Measurements from ENCODE around the gene MADD.

MADD gene

DNA sequence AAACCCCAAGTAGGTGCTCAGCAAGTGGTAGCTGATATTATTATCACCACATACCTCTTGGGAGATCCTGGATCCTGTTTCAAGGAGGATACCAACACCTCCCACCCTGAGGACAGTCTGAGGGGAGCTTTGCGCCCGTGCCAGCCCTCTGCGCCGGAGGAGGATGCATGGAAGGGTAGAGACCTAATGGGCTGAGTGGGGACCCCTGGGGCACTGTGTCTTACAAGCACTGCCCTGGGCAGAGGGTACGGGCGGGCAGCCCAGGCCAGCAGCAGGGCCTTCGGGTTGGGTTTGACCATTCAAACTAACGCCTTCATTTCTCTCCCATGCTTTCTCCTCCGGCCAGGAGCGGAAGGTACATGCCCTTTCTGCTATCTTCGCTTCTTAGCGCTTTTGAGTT is 56.3 kb downstream of the MADD start:
- DNase-seq (ENCODE audit: low read depth in 2 of 2): no peak
- no peak for TF ChIP-seq CTCF (IDR thresholded peaks at IDR 0.05; ENCODE audit: low read depth, low read length)
- no peak overlapping the region for H3K4me3 ChIP-seq (replicated peaks in 1 of 2; ENCODE audit: low read depth in 2 of 2, low read length in 2 of 2)

DNA sequence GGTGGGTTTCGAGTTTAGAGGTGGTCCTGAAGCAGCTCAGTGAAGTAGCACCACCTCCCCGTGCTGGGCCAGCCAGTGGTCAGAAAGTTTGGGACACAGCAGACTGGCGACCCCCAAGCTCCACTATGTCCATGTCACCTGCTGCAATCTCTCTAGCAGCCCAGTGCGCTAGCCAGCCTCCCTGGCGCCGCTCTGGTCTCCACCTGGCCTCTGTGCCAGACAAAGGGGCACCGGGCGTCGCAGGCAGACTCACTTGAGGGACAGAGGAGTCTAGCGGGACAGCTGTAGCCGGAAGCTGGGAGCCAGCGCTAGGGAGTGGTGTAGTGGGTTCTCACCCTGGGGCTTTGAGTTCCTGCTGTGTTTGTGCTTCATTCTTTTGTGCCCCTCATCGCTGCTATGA is 57.1 kb downstream of the MADD start:
- no peak for TF ChIP-seq CTCF (IDR thresholded peaks at IDR 0.05; ENCODE audit: low read depth, low read length)
- H3K4me3 ChIP-seq (replicated peaks in 1 of 2; ENCODE audit: low read depth in 2 of 2, low read length in 2 of 2): no peak overlapping the region
- DNase-seq (ENCODE audit: low read depth in 2 of 2): no peak

GRCh38 chr11:47327949-47328348 is 58.0 kb downstream of the MADD start:
- TF ChIP-seq CTCF (IDR thresholded peaks at IDR 0.05; ENCODE audit: low read depth, low read length): no peak
- no peak for DNase-seq (ENCODE audit: low read depth in 2 of 2)
- no peak overlapping the region for H3K4me3 ChIP-seq (replicated peaks in 1 of 2; ENCODE audit: low read depth in 2 of 2, low read length in 2 of 2)

DNA sequence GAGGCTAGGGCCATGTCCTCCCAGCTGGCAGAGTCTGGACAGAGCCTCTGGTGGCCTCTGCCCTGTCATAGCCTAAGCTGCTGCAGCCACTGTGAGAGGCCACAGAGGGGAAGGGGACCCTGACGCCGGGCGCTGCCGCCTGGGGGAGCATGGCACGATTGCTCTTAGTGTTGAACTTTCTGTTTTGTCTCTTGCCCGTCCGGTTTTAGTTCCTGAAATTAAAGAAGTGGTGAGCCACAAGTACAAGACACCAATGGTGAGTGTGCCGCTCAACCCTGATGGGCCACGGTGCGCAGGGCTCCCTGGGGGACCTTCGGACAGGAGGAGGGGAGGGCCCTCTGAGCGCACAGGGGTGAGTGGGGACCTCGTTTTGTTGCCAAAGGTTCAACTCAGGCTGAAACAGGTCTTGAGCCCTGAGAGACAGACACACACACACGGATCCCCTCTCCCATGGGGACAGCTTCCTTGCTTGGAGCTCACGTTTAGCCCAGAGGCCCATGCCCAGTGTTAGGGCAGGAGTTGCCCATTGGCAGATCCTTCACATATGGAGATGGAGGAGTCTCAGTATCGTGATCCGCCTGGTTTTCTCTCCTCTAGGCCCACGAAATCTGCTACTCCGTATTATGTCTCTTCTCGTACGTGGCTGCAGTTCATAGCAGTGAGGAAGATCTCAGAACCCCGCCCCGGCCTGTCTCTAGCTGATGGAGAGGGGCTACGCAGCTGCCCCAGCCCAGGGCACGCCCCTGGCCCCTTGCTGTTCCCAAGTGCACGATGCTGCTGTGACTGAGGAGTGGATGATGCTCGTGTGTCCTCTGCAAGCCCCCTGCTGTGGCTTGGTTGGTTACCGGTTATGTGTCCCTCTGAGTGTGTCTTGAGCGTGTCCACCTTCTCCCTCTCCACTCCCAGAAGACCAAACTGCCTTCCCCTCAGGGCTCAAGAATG is 58.8 kb downstream of the MADD start:
- H3K4me3 ChIP-seq (replicated peaks in 1 of 2; ENCODE audit: low read depth in 2 of 2, low read length in 2 of 2): no peak overlapping the region
- TF ChIP-seq CTCF (IDR thresholded peaks at IDR 0.05; ENCODE audit: low read depth, low read length): no peak
- no peak for DNase-seq (ENCODE audit: low read depth in 2 of 2)

GRCh38 chr11:47329431-47329986 is 59.6 kb downstream of the MADD start:
- TF ChIP-seq CTCF (IDR thresholded peaks at IDR 0.05; ENCODE audit: low read depth, low read length): no peak
- no peak for DNase-seq (ENCODE audit: low read depth in 2 of 2)
- H3K4me3 ChIP-seq (replicated peaks in 1 of 2; ENCODE audit: low read depth in 2 of 2, low read length in 2 of 2): no peak overlapping the region

GRCh38 chr11:47329987-47330931 is 60.3 kb downstream of the MADD start:
- peak; percentile 21 to 22 for DNase-seq (ENCODE audit: low read depth in 2 of 2)
- no peak for TF ChIP-seq CTCF (IDR thresholded peaks at IDR 0.05; ENCODE audit: low read depth, low read length)
- no peak overlapping the region for H3K4me3 ChIP-seq (replicated peaks in 1 of 2; ENCODE audit: low read depth in 2 of 2, low read length in 2 of 2)

Measured in cardiac fibroblast (primary cell).